Posterior vena cava (tissue), 2 donors: ENCODE results near the gene RPS6KA2. TPM values are rescaled to one million over a fixed set of nuclear protein-coding genes. Genes with fewer than 3 reads are reported as not detected.
"Not testable (repeated sequence)": the region's sequence is repeated elsewhere in the genome, so short reads cannot be mapped to it uniquely, and the experiment has no call there.

Experiments used
- DNase-seq: peaks from one replicate; pipeline ENCODE4 v3.0.0-alpha.2; 2020; ENCODE audit warnings: low spot score
- intact Hi-C, 2 donors: fragments of 100-400 bp; cut with DNase I; formaldehyde crosslinking; loops; one replicate each; pipeline versions ENCODE4 v1.14.1 to v1.14.2; 2022 to 2023
- total RNA-seq, 2 donors: library from RNA; stranded (reverse); fragmentation: NEBNext Ultra II Directional; extraction: Animal tissue kit (Norgen Biotek cat#: 25700); gene quantifications; one replicate each; pipeline ENCODE4 v1.2.1, GENCODE V29; 2021
- donor health status: DM: yes; HTN: yes; CAD: no.
- donor health status: DM: yes; HTN: yes; CAD: no.

Gene RPS6KA2
- total RNA-seq, 2 donors from 2014 or later, result 34.0 to 43.4 TPM

GRCh38 chr6:166638573-166638964 is 11.5 kb upstream of the RPS6KA2 start:
- no peak for DNase-seq
- intact Hi-C loops, result no loop called here

GRCh38 chr6:166637812-166638572 is 10.9 kb upstream of the RPS6KA2 start:
- DNase-seq, result no peak
- intact Hi-C loops, result no loop called here

GRCh38 chr6:166636934-166637333 is 9.9 kb upstream of the RPS6KA2 start:
- DNase-seq, result no peak
- intact Hi-C loops, result no loop called here

GRCh38 chr6:166636191-166636933 is 9.3 kb upstream of the RPS6KA2 start:
- intact Hi-C loops, result no loop called here
- DNase-seq, result no peak

GRCh38 chr6:166635013-166635970 is 8.2 kb upstream of the RPS6KA2 start:
- peak; percentile 61 for DNase-seq
- intact Hi-C loops, result no loop called here

GRCh38 chr6:166634581-166634980 is 7.5 kb upstream of the RPS6KA2 start:
- DNase-seq, intact Hi-C loops: not testable (repeated sequence)

- intact Hi-C loops, result no loop called here
- peak; percentile 81 for DNase-seq
Measured at GRCh38 chr6:166633732-166634535, 6.9 kb upstream of the RPS6KA2 start.

- no peak for DNase-seq
- intact Hi-C loops, result no loop called here
Measured at GRCh38 chr6:166632731-166633130, 5.7 kb upstream of the RPS6KA2 start.

GRCh38 chr6:166630462-166630861 is 3.4 kb upstream of the RPS6KA2 start:
- DNase-seq, result no peak
- intact Hi-C loops, result no loop called here

GRCh38 chr6:166629628-166630027 is 2.6 kb upstream of the RPS6KA2 start:
- intact Hi-C loops, result no loop called here
- DNase-seq, result no peak

GRCh38 chr6:166627875-166628801 is 1.1 kb upstream of the RPS6KA2 start:
- intact Hi-C loops, result no loop called here
- DNase-seq, result peak; percentile 88

- intact Hi-C loops, result no loop called here
Measured at GRCh38 chr6:166626177-166627032, 646 bp downstream of the RPS6KA2 start.

GRCh38 chr6:166625356-166625755 is 1.7 kb downstream of the RPS6KA2 start:
- DNase-seq, result no peak
- intact Hi-C loops, result no loop called here

More at GRCh38 chr6:166626177-166627032, 646 bp downstream of the RPS6KA2 start:
- no peak for DNase-seq

- no peak for DNase-seq
- intact Hi-C loops, result no loop called here
Measured at GRCh38 chr6:166624275-166624674, 2.8 kb downstream of the RPS6KA2 start.

- DNase-seq, result no peak
- intact Hi-C loops, result no loop called here
Measured at GRCh38 chr6:166623318-166623717, 3.7 kb downstream of the RPS6KA2 start.

- no peak for DNase-seq
- intact Hi-C loops, result no loop called here
Measured at GRCh38 chr6:166621114-166621540, 5.9 kb downstream of the RPS6KA2 start.
